Activated CD4-positive, alpha-beta T cell treated with anti-CD3 and anti-CD28 coated beads, Interleukin-2, amount 10 ng/mL, durations not matched to agents 7 days and 5 days (primary cell): ENCODE measurements around the gene MYH7. TPM values are rescaled to one million over a fixed set of nuclear protein-coding genes. Genes with fewer than 3 reads are reported as not detected.
"Not testable (repeated sequence)": the region's sequence is repeated elsewhere in the genome, so short reads cannot be mapped to it uniquely, and the experiment has no call there.

Experiments
- CTCF ChIA-PET: fragments of 350-600 bp; sonication (Branson Sonifier 250); formaldehyde crosslinking; loops from one replicate; lab custom pipeline; 2021; ENCODE audit warnings: antibody characterized with exemption; lab: Charles Lee
- POLR2A ChIA-PET: fragments of 350-600 bp; sonication (Branson Sonifier 250); formaldehyde crosslinking; loops from one replicate; lab custom pipeline; 2021; ENCODE audit warnings: antibody characterized with exemption; lab: Charles Lee
- DNase-seq: peaks from one replicate; pipeline ENCODE4 v3.0.0-alpha.2; 2020
- H3K27ac Mint-ChIP-seq: one replicate; pipeline ENCODE4 v1.8.0; 2021; ENCODE audit warnings: mild to moderate bottlenecking, moderate library complexity, mixed read lengths
- H3K27me3 Mint-ChIP-seq: one replicate; pipeline ENCODE4 v1.8.0; 2021; ENCODE audit warnings: mixed read lengths
- H3K36me3 Mint-ChIP-seq: one replicate; pipeline ENCODE4 v1.8.0; 2021; ENCODE audit warnings: low read depth, mixed read lengths
- H3K4me1 Mint-ChIP-seq: one replicate; pipeline ENCODE4 v1.8.0; 2021; ENCODE audit warnings: mixed read lengths
- H3K4me3 Mint-ChIP-seq: one replicate; pipeline ENCODE4 v1.8.0; 2021; ENCODE audit warnings: mild to moderate bottlenecking, moderate library complexity, mixed read lengths
- H3K9me3 Mint-ChIP-seq: one replicate; pipeline ENCODE4 v1.8.0; 2021; ENCODE audit warnings: mixed read lengths
- total RNA-seq, 2 experiments: library from RNA; stranded (reverse); gene quantifications; one replicate each; pipeline ENCODE4 v1.2.3, GENCODE V29; 2021

The MYH7 gene
- total RNA-seq, 2 experiments from 2014 or later: 0.04 to 0.07 TPM

- H3K27ac Mint-ChIP-seq: no peak overlapping the region
- no peak overlapping the region for H3K4me3 Mint-ChIP-seq
- no peak for DNase-seq
- ChIA-PET CTCF (no interaction called here), POLR2A (no interaction called here)
- H3K4me1 Mint-ChIP-seq: no peaks in the 10 kb centered on the region
- no peaks in the 10 kb centered on the region for H3K36me3 Mint-ChIP-seq
- no peaks in the 10 kb centered on the region for H3K27me3 Mint-ChIP-seq
- H3K9me3 Mint-ChIP-seq: no peaks in the 10 kb centered on the region
Observed at GRCh38 chr14:23432102-23432925, 3.1 kb downstream of the MYH7 start.

- Mint-ChIP-seq H3K27ac (no peak overlapping the region), H3K27me3 (no peaks in the 10 kb centered on the region), H3K9me3 (no peaks in the 10 kb centered on the region), H3K36me3 (no peaks in the 10 kb centered on the region), H3K4me3 (no peak overlapping the region), H3K4me1 (no peaks in the 10 kb centered on the region)
- ChIA-PET CTCF (no interaction called here), POLR2A (no interaction called here)
- DNase-seq: no peak
Observed at GRCh38 chr14:23431486-23431885, 4.0 kb downstream of the MYH7 start.

- no peak overlapping the region for H3K27ac Mint-ChIP-seq
- H3K4me3 Mint-ChIP-seq: no peak overlapping the region
- H3K9me3 Mint-ChIP-seq: no peaks in the 10 kb centered on the region
- peaks cover 3% of the 10 kb centered on the region for H3K4me1 Mint-ChIP-seq
- DNase-seq: no peak
- ChIA-PET CTCF (interaction anchor here (1.0 kb wide), 1 partner anchor 18 kb away, joined by 3 read pairs; no protein-coding TSS in a partner anchor), POLR2A (interaction anchor here (0.7 kb wide), 1 partner anchor 8 kb away, joined by 4 read pairs; no protein-coding TSS in a partner anchor)
- H3K27me3 Mint-ChIP-seq: no peaks in the 10 kb centered on the region
- H3K36me3 Mint-ChIP-seq: no peaks in the 10 kb centered on the region
Observed at GRCh38 chr14:23430723-23431085, 4.8 kb downstream of the MYH7 start.

GRCh38 chr14:23430016-23430722, 5.3 kb downstream of the MYH7 start:
- CTCF ChIA-PET: interaction anchor here (1.0 kb wide), 1 partner anchor 19 kb away, joined by 3 read pairs; no protein-coding TSS in a partner anchor
- POLR2A ChIA-PET: interaction anchor here (0.7 kb wide), 1 partner anchor 9 kb away, joined by 4 read pairs; no protein-coding TSS in a partner anchor

GRCh38 chr14:23428686-23429495, 6.6 kb downstream of the MYH7 start:
- ChIA-PET CTCF (interaction anchor here (1.4 kb wide), 1 partner anchor 8 kb away, joined by 5 read pairs; no protein-coding TSS in a partner anchor), POLR2A (no interaction called here)
- no peak overlapping the region for H3K4me3 Mint-ChIP-seq
- no peaks in the 10 kb centered on the region for H3K27me3 Mint-ChIP-seq
- no peak for DNase-seq
- no peaks in the 10 kb centered on the region for H3K36me3 Mint-ChIP-seq
- no peaks in the 10 kb centered on the region for H3K9me3 Mint-ChIP-seq
- no peak overlapping the region for H3K27ac Mint-ChIP-seq
- peaks cover 3% of the 10 kb centered on the region for H3K4me1 Mint-ChIP-seq

More at GRCh38 chr14:23430016-23430722, 5.3 kb downstream of the MYH7 start:
- Mint-ChIP-seq H3K27ac (no peak overlapping the region), H3K4me3 (no peak overlapping the region), H3K9me3 (no peaks in the 10 kb centered on the region), H3K27me3 (no peaks in the 10 kb centered on the region), H3K4me1 (peaks cover 3% of the 10 kb centered on the region), H3K36me3 (no peaks in the 10 kb centered on the region)
- DNase-seq: no peak

- POLR2A ChIA-PET: not testable (repeated sequence)
Observed at GRCh38 chr14:23425798-23426197, 9.7 kb downstream of the MYH7 start.

GRCh38 chr14:23425169-23425568, 10.3 kb downstream of the MYH7 start:
- DNase-seq: no peak
- ChIA-PET CTCF (interaction anchor here (0.6 kb wide), 1 partner anchor 265 kb away, joined by 3 read pairs; no protein-coding TSS in a partner anchor), POLR2A (no interaction called here)
- no peak overlapping the region for H3K27ac Mint-ChIP-seq
- H3K36me3 Mint-ChIP-seq: no peaks in the 10 kb centered on the region
- H3K4me3 Mint-ChIP-seq: no peak overlapping the region
- H3K9me3 Mint-ChIP-seq: no peaks in the 10 kb centered on the region
- H3K27me3 Mint-ChIP-seq: no peaks in the 10 kb centered on the region
- H3K4me1 Mint-ChIP-seq: peaks cover 20% of the 10 kb centered on the region

More at GRCh38 chr14:23425798-23426197, 9.7 kb downstream of the MYH7 start:
- CTCF ChIA-PET, H3K27me3 Mint-ChIP-seq, H3K27ac Mint-ChIP-seq, H3K9me3 Mint-ChIP-seq, H3K4me3 Mint-ChIP-seq, DNase-seq, H3K36me3 Mint-ChIP-seq: not testable (repeated sequence)
- H3K4me1 Mint-ChIP-seq: peaks cover 17% of the 10 kb centered on the region

- Mint-ChIP-seq H3K9me3 (no peaks in the 10 kb centered on the region), H3K4me3 (no peak overlapping the region), H3K27me3 (no peaks in the 10 kb centered on the region), H3K4me1 (peaks cover 21% of the 10 kb centered on the region), H3K36me3 (no peaks in the 10 kb centered on the region), H3K27ac (no peak overlapping the region)
- no peak for DNase-seq
- POLR2A ChIA-PET: interaction anchor here (0.5 to 0.6 kb wide), 2 partner anchors 784 to 1532 kb away, joined by 3 to 4 read pairs; no protein-coding TSS in a partner anchor
- CTCF ChIA-PET: interaction anchor here (1.4 to 1.6 kb wide), 2 partner anchors 11 to 14 kb away, joined by 5 to 6 read pairs; no protein-coding TSS in a partner anchor
Observed at GRCh38 chr14:23423657-23424056, 11.8 kb downstream of the MYH7 start.

GRCh38 chr14:23421594-23421993, 13.9 kb downstream of the MYH7 start:
- CTCF ChIA-PET: interaction anchor here (1.1 kb wide), 1 partner anchor 14 kb away, joined by 4 read pairs; no protein-coding TSS in a partner anchor
- no peaks in the 10 kb centered on the region for H3K36me3 Mint-ChIP-seq
- H3K4me1 Mint-ChIP-seq: peaks cover 21% of the 10 kb centered on the region
- peak overlapping the region; percentile 3 for H3K27ac Mint-ChIP-seq
- H3K27me3 Mint-ChIP-seq: no peaks in the 10 kb centered on the region
- DNase-seq: no peak
- H3K9me3 Mint-ChIP-seq: no peaks in the 10 kb centered on the region
- H3K4me3 Mint-ChIP-seq: no peak overlapping the region
- POLR2A ChIA-PET: no interaction called here

- peaks cover 18% of the 10 kb centered on the region for H3K4me1 Mint-ChIP-seq
- H3K36me3 Mint-ChIP-seq, H3K4me3 Mint-ChIP-seq, CTCF ChIA-PET, H3K27ac Mint-ChIP-seq, DNase-seq, H3K9me3 Mint-ChIP-seq, H3K27me3 Mint-ChIP-seq, POLR2A ChIA-PET: not testable (repeated sequence)
Observed at GRCh38 chr14:23419646-23420045, 15.8 kb downstream of the MYH7 start.

- Mint-ChIP-seq H3K27ac (no peak overlapping the region), H3K4me1 (peaks cover 18% of the 10 kb centered on the region), H3K36me3 (no peaks in the 10 kb centered on the region), H3K9me3 (no peaks in the 10 kb centered on the region), H3K4me3 (no peak overlapping the region), H3K27me3 (no peaks in the 10 kb centered on the region)
- ChIA-PET CTCF (interaction anchor here (0.9 to 1.5 kb wide), 2 partner anchors 37 to 38 kb away, joined by 3 read pairs; no protein-coding TSS in a partner anchor), POLR2A (no interaction called here)
- DNase-seq: no peak
Observed at GRCh38 chr14:23418021-23418420, 17.4 kb downstream of the MYH7 start.

- H3K27ac Mint-ChIP-seq, H3K36me3 Mint-ChIP-seq, H3K27me3 Mint-ChIP-seq, H3K9me3 Mint-ChIP-seq, DNase-seq, H3K4me3 Mint-ChIP-seq, POLR2A ChIA-PET: not testable (repeated sequence)
- peaks cover 18% of the 10 kb centered on the region for H3K4me1 Mint-ChIP-seq
- CTCF ChIA-PET: interaction anchor here (1.5 kb wide), 1 partner anchor 36 kb away, joined by 3 read pairs; no protein-coding TSS in a partner anchor
Observed at GRCh38 chr14:23417269-23417668, 18.2 kb downstream of the MYH7 start.
